ENCODE measurements around the gene ARHGEF17.

ARHGEF17 gene

DNA sequence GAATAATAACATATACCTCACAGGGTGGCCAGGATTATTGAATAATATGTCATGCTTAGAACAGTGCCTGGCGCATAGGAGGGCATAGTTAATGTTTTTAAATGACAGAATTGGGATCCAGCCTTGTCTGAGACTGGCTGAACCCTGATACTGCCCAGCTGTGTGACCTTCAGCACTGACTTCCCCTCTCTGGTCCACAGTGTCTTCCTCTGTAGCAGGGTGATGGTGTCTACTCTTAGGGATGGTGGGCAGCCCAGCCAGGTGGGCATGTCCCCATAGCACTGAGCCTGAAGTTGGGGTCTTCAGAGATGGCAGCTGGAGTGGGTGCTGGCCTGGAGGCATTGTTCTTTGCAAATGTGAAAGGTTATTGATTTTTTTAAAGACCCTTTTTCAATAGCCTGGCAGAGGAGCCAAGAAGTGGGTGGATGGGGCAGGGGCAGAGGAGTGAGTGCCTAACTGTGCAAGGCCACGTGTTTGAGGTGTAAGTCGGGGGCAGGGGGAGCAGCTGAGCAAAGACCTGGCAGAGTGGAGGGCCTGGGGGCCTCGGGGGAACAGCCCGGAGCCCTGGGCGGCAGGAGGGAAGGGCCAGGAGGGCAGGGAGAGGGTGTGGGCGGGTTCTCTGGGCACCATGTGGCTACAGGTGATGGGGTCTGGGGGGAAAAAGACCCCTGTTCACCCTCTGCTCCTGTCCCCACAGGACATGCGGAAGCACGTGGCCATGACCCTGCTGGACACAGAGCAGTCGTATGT is 38.3 kb downstream of the ARHGEF17 start:
- Histone ChIP-seq H3K4me3 (ENCODE audit: insufficient read depth, low read depth, low read length) (no peak overlapping the region), H3K36me3 (ENCODE audit: control insufficient read depth, insufficient read depth, low read length) (no peaks in the 10 kb centered on the region), H3K27me3 (ENCODE audit: control insufficient read depth, insufficient read depth, low read length, poor library complexity, severe bottlenecking) (peaks cover 22% of the 10 kb centered on the region), H3K27ac (ENCODE audit: insufficient read depth, low read depth, low read length, poor library complexity, severe bottlenecking) (no peak overlapping the region), H3K9me3 (ENCODE audit: control insufficient read depth, low read length) (no peaks in the 10 kb centered on the region), H3K4me1 (ENCODE audit: control insufficient read depth, insufficient read depth, low read length) (peaks cover 10% of the 10 kb centered on the region)
- WGBS, 2 experiments: 80 to 82% methylated on average over 10 of the region's 10 CpGs

DNA sequence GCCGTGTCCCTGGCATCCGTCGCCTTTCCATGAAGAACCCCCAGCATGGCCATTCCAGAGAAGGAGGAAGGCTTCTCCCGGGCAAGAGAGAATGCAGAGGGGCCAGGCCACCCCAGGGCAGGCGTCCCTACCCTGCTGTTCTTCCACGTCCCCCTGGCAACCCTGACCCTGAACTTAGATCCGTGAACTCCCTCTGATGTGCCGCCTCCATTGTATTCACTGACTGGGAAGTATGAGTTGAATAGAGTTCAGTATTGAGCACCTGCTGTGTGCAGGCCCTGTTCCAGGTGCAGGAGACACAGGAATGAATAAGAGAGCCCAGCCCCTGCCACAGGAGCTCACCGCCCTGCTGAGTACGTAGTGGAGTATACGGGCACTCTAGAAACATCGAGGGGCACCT is 39.0 kb downstream of the ARHGEF17 start:
- Histone ChIP-seq H3K4me3 (ENCODE audit: insufficient read depth, low read depth, low read length) (no peak overlapping the region), H3K27me3 (ENCODE audit: control insufficient read depth, insufficient read depth, low read length, poor library complexity, severe bottlenecking) (peaks cover 15% of the 10 kb centered on the region), H3K9me3 (ENCODE audit: control insufficient read depth, low read length) (no peaks in the 10 kb centered on the region), H3K36me3 (ENCODE audit: control insufficient read depth, insufficient read depth, low read length) (no peaks in the 10 kb centered on the region), H3K27ac (ENCODE audit: insufficient read depth, low read depth, low read length, poor library complexity, severe bottlenecking) (no peak overlapping the region), H3K4me1 (ENCODE audit: control insufficient read depth, insufficient read depth, low read length) (peaks cover 10% of the 10 kb centered on the region)
- 83 to 86% methylated on average over 12 of the region's 12 CpGs for WGBS, 2 experiments

GRCh38 chr11:73348838-73349237 is 40.8 kb downstream of the ARHGEF17 start:
- no peak overlapping the region for H3K4me3 ChIP-seq (ENCODE audit: insufficient read depth, low read depth, low read length)
- 84 to 86% methylated on average over 5 of the region's 5 CpGs for WGBS, 2 experiments

GRCh38 chr11:73349633-73350032 is 41.6 kb downstream of the ARHGEF17 start:
- H3K27ac ChIP-seq (ENCODE audit: insufficient read depth, low read depth, low read length, poor library complexity, severe bottlenecking): no peak overlapping the region
- no peaks in the 10 kb centered on the region for H3K27me3 ChIP-seq (ENCODE audit: control insufficient read depth, insufficient read depth, low read length, poor library complexity, severe bottlenecking)
- WGBS, 2 experiments: 87 to 93% methylated on average over 6 of the region's 6 CpGs
- peaks cover 4% of the 10 kb centered on the region for H3K36me3 ChIP-seq (ENCODE audit: control insufficient read depth, insufficient read depth, low read length)
- H3K4me3 ChIP-seq (ENCODE audit: insufficient read depth, low read depth, low read length): no peak overlapping the region
- H3K9me3 ChIP-seq (ENCODE audit: control insufficient read depth, low read length): no peaks in the 10 kb centered on the region
- H3K4me1 ChIP-seq (ENCODE audit: control insufficient read depth, insufficient read depth, low read length): no peaks in the 10 kb centered on the region

More at GRCh38 chr11:73348838-73349237, 40.8 kb downstream of the ARHGEF17 start:
- H3K27ac ChIP-seq (ENCODE audit: insufficient read depth, low read depth, low read length, poor library complexity, severe bottlenecking): no peak overlapping the region
- no peaks in the 10 kb centered on the region for H3K9me3 ChIP-seq (ENCODE audit: control insufficient read depth, low read length)
- peaks cover 4% of the 10 kb centered on the region for H3K36me3 ChIP-seq (ENCODE audit: control insufficient read depth, insufficient read depth, low read length)
- peaks cover 1% of the 10 kb centered on the region for H3K4me1 ChIP-seq (ENCODE audit: control insufficient read depth, insufficient read depth, low read length)
- H3K27me3 ChIP-seq (ENCODE audit: control insufficient read depth, insufficient read depth, low read length, poor library complexity, severe bottlenecking): no peaks in the 10 kb centered on the region

- 28 to 29% methylated on average over 16 of the region's 16 CpGs for WGBS, 2 experiments
- peaks cover 4% of the 10 kb centered on the region for H3K36me3 ChIP-seq (ENCODE audit: control insufficient read depth, insufficient read depth, low read length)
Observed at GRCh38 chr11:73350908-73351636, 43.0 kb downstream of the ARHGEF17 start.

GRCh38 chr11:73353422-73353821 is 45.3 kb downstream of the ARHGEF17 start:
- WGBS, 2 experiments: 88 to 97% methylated on average over 4 of the region's 4 CpGs
- no peak overlapping the region for H3K27ac ChIP-seq (ENCODE audit: insufficient read depth, low read depth, low read length, poor library complexity, severe bottlenecking)
- H3K36me3 ChIP-seq (ENCODE audit: control insufficient read depth, insufficient read depth, low read length): peaks cover 4% of the 10 kb centered on the region
- no peak overlapping the region for H3K4me3 ChIP-seq (ENCODE audit: insufficient read depth, low read depth, low read length)
- no peaks in the 10 kb centered on the region for H3K27me3 ChIP-seq (ENCODE audit: control insufficient read depth, insufficient read depth, low read length, poor library complexity, severe bottlenecking)
- H3K4me1 ChIP-seq (ENCODE audit: control insufficient read depth, insufficient read depth, low read length): no peaks in the 10 kb centered on the region
- no peaks in the 10 kb centered on the region for H3K9me3 ChIP-seq (ENCODE audit: control insufficient read depth, low read length)

More at GRCh38 chr11:73350908-73351636, 43.0 kb downstream of the ARHGEF17 start:
- no peaks in the 10 kb centered on the region for H3K4me1 ChIP-seq (ENCODE audit: control insufficient read depth, insufficient read depth, low read length)
- no peaks in the 10 kb centered on the region for H3K9me3 ChIP-seq (ENCODE audit: control insufficient read depth, low read length)
- H3K27ac ChIP-seq (ENCODE audit: insufficient read depth, low read depth, low read length, poor library complexity, severe bottlenecking): no peak overlapping the region
- no peak overlapping the region for H3K4me3 ChIP-seq (ENCODE audit: insufficient read depth, low read depth, low read length)
- H3K27me3 ChIP-seq (ENCODE audit: control insufficient read depth, insufficient read depth, low read length, poor library complexity, severe bottlenecking): no peaks in the 10 kb centered on the region

GRCh38 chr11:73355109-73355508 is 47.0 kb downstream of the ARHGEF17 start:
- no peak overlapping the region for H3K4me3 ChIP-seq (ENCODE audit: insufficient read depth, low read depth, low read length)
- peaks cover 4% of the 10 kb centered on the region for H3K36me3 ChIP-seq (ENCODE audit: control insufficient read depth, insufficient read depth, low read length)
- WGBS, 2 experiments: 95 to 98% methylated on average over 4 of the region's 4 CpGs
- no peak overlapping the region for H3K27ac ChIP-seq (ENCODE audit: insufficient read depth, low read depth, low read length, poor library complexity, severe bottlenecking)
- no peaks in the 10 kb centered on the region for H3K27me3 ChIP-seq (ENCODE audit: control insufficient read depth, insufficient read depth, low read length, poor library complexity, severe bottlenecking)
- no peaks in the 10 kb centered on the region for H3K4me1 ChIP-seq (ENCODE audit: control insufficient read depth, insufficient read depth, low read length)
- H3K9me3 ChIP-seq (ENCODE audit: control insufficient read depth, low read length): no peaks in the 10 kb centered on the region

- no peak overlapping the region for H3K4me3 ChIP-seq (ENCODE audit: insufficient read depth, low read depth, low read length)
- H3K27me3 ChIP-seq (ENCODE audit: control insufficient read depth, insufficient read depth, low read length, poor library complexity, severe bottlenecking): no peaks in the 10 kb centered on the region
- WGBS, 2 experiments: 94 to 96% methylated on average over 22 of the region's 22 CpGs
- no peaks in the 10 kb centered on the region for H3K9me3 ChIP-seq (ENCODE audit: control insufficient read depth, low read length)
- peaks cover 4% of the 10 kb centered on the region for H3K36me3 ChIP-seq (ENCODE audit: control insufficient read depth, insufficient read depth, low read length)
- H3K27ac ChIP-seq (ENCODE audit: insufficient read depth, low read depth, low read length, poor library complexity, severe bottlenecking): no peak overlapping the region
- no peaks in the 10 kb centered on the region for H3K4me1 ChIP-seq (ENCODE audit: control insufficient read depth, insufficient read depth, low read length)
Observed at GRCh38 chr11:73356979-73357860, 49.1 kb downstream of the ARHGEF17 start.

DNA sequence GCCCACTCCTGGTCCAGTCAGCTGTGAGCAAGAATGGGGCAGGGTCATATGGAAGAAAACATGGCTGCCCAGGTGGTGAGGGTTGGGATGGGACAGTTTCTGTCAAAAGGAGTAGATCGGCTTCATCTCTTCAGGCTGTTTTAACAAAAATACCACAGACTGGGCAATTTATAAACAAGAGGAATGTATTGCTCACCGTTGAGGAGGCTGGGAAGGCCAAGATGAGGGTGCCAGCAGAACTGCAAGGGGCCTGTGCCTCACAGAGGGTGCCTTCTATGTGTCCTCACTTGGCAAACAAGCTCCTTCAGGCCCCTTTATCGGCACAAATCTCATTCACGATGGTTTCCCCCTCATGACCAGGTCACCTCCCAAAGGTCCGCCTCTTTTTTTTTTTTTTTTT is 50.0 kb downstream of the ARHGEF17 start:
- Histone ChIP-seq H3K4me3 (ENCODE audit: insufficient read depth, low read depth, low read length) (no peak overlapping the region), H3K36me3 (ENCODE audit: control insufficient read depth, insufficient read depth, low read length) (peaks cover under 1% of the 10 kb centered on the region), H3K27ac (ENCODE audit: insufficient read depth, low read depth, low read length, poor library complexity, severe bottlenecking) (no peak overlapping the region), H3K4me1 (ENCODE audit: control insufficient read depth, insufficient read depth, low read length) (no peaks in the 10 kb centered on the region), H3K27me3 (ENCODE audit: control insufficient read depth, insufficient read depth, low read length, poor library complexity, severe bottlenecking) (no peaks in the 10 kb centered on the region), H3K9me3 (ENCODE audit: control insufficient read depth, low read length) (no peaks in the 10 kb centered on the region)
- 90 to 91% methylated on average over 5 of the region's 5 CpGs for WGBS, 2 experiments

DNA sequence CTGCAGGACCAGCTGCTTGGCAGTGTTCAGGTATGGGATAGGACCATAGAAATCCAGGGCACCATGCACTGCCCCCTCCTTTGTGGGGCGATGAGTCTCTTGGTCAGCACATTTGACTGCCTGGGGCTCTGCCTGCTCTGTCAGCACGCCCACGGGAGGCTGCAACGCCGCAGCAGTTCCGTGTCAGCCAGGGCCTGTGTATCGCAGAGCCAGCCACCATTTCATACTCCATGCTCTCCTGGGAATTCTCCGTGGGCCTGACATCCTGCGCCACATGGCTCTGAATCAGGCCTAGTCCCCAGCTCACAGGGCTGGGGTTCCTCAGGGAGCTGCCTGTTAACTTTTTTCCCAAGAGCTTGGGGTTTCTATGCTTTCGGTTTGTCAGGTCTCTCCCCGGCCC is 51.3 kb downstream of the ARHGEF17 start:
- 92% methylated on average over 11 of the region's 11 CpGs for WGBS, 2 experiments
- H3K36me3 ChIP-seq (ENCODE audit: control insufficient read depth, insufficient read depth, low read length): peaks cover 9% of the 10 kb centered on the region

More for the DNA sequence above, 51.3 kb downstream of the ARHGEF17 start:
- no peaks in the 10 kb centered on the region for H3K9me3 ChIP-seq (ENCODE audit: control insufficient read depth, low read length)
- H3K27me3 ChIP-seq (ENCODE audit: control insufficient read depth, insufficient read depth, low read length, poor library complexity, severe bottlenecking): no peaks in the 10 kb centered on the region
- H3K4me1 ChIP-seq (ENCODE audit: control insufficient read depth, insufficient read depth, low read length): no peaks in the 10 kb centered on the region
- H3K4me3 ChIP-seq (ENCODE audit: insufficient read depth, low read depth, low read length): no peak overlapping the region
- H3K27ac ChIP-seq (ENCODE audit: insufficient read depth, low read depth, low read length, poor library complexity, severe bottlenecking): no peak overlapping the region

Data from ectodermal cell (in vitro differentiated cells).